GM10248 (cell line): ENCODE results near the gene FBRS.

Source experiments
- CTCF ChIA-PET: fragments of 300-600 bp; sonication (Branson Sonifier 250); formaldehyde crosslinking; extraction: SDS; loops from one replicate; lab custom pipeline; 2021; ENCODE audit warnings: antibody characterized with exemption; lab: Yijun Ruan, JAX
- POLR2A ChIA-PET: fragments of 350-650 bp; sonication (Branson Sonifier 250); formaldehyde crosslinking; extraction: SDS; loops from one replicate; lab custom pipeline; 2020; ENCODE audit warnings: antibody characterized with exemption; lab: Yijun Ruan, JAX
- DNase-seq: peaks from one replicate; pipeline ENCODE4 v3.0.0; 2012; ENCODE audit errors: extremely low spot score
- TF ChIP-seq, protein P1 (sequence below): IDR thresholded peaks from 2 replicates; pipeline ENCODE4 v1.5.1; 2012; ENCODE audit warnings: mild to moderate bottlenecking, low read depth; ENCODE audit errors: extremely low read depth, missing control alignments, control extremely low read depth

The FBRS gene

DNA sequence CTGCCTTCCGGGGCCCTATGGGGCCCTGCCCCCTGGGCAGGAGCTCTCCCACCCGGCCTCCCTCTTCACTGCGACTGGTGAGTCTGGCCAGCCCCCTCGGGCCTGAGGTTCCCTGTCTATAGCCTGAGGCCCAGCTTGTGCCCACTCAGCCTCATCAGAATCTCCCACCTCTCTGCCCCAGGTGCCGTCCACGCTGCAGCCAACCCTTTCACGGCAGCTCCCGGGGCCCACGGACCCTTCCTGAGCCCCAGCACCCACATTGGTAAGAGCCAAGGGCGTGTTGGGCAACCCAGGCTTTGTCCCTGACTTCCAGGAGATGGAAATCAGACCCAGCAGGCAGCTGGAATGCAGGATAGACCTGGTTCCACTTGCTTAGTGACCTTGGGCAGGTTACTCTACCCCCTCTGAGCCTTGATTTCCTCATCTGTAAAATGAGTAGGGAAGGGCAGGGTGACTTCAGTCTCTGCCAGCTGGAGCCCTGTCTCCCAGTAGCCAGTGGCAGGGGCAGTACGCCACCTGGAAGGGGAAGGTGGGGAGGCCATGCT is 9.2 kb downstream of the FBRS start:
- CTCF ChIA-PET, result interaction anchor here (1.5 kb wide), 1 partner anchor 9 kb away, joined by 6 read pairs; the partner anchor contains the start of gene FBRS
- no peak for DNase-seq
- TF ChIP-seq, protein P1, sequence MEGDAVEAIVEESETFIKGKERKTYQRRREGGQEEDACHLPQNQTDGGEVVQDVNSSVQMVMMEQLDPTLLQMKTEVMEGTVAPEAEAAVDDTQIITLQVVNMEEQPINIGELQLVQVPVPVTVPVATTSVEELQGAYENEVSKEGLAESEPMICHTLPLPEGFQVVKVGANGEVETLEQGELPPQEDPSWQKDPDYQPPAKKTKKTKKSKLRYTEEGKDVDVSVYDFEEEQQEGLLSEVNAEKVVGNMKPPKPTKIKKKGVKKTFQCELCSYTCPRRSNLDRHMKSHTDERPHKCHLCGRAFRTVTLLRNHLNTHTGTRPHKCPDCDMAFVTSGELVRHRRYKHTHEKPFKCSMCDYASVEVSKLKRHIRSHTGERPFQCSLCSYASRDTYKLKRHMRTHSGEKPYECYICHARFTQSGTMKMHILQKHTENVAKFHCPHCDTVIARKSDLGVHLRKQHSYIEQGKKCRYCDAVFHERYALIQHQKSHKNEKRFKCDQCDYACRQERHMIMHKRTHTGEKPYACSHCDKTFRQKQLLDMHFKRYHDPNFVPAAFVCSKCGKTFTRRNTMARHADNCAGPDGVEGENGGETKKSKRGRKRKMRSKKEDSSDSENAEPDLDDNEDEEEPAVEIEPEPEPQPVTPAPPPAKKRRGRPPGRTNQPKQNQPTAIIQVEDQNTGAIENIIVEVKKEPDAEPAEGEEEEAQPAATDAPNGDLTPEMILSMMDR, result no peak
- POLR2A ChIA-PET, result interaction anchor here (0.6 kb wide), 1 partner anchor 201 kb away, joined by 5 read pairs; no protein-coding TSS in a partner anchor

DNA sequence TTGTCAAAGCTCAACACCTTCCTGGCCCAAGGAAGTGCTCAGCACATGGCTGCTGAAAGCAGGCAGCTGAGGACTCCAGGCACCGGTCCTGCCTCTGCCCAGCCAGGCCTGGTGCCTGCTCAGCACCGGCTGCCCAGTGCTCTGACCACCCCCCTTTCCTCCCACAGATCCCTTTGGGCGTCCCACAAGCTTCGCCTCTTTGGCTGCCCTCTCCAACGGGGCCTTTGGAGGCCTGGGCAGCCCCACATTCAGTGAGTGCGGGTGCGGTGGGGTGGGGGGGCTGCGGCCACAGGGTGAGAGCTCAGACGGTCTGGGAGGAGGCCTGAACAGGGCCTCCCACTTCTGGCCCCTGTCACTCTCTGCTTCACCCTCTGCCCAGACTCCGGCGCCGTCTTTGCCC is 10.2 kb downstream of the FBRS start:
- POLR2A ChIA-PET, result no interaction called here
- no peak for DNase-seq
- TF ChIP-seq, protein P1, result no peak
- CTCF ChIA-PET, result interaction anchor here (0.9 kb wide), 1 partner anchor 9 kb away, joined by 4 read pairs; no protein-coding TSS in a partner anchor

DNA sequence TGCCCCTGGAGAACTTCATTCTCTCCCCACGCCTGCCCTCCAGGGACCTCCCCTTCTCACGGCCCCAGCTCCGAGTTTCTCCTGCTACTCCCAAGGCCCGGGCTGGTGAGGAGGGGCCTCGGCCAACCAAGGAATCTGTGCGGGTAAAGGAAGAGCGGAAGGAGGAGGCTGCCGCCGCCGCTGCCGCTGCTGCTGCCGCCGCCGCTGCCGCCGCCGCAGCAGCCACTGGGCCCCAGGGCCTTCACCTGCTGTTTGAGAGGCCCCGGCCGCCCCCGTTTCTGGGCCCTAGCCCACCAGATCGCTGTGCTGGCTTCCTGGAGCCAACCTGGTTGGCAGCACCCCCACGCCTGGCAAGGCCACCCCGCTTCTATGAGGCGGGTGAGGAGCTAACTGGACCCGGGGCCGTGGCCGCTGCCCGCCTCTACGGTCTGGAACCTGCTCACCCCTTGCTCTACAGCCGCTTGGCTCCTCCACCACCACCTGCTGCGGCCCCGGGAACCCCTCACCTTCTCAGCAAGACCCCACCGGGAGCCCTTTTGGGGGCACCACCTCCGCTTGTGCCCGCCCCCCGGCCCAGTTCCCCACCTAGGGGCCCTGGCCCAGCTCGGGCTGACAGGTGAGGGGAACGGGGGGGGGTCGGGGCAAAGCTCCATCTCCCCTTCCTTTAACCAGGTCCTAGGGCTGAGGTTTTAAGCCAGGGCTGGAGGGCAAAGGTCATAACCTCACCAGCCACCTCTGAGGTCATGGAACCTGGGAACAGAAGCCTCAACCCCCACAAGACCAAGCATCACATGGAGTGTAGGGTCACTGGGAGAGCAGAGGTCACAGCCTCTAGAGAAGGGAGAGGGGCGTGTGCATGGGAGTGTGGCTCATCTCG is 11.0 kb downstream of the FBRS start:
- ChIA-PET CTCF (interaction anchor here (0.9 kb wide), 1 partner anchor 10 kb away, joined by 4 read pairs; no protein-coding TSS in a partner anchor), POLR2A (no interaction called here)
- DNase-seq, result no peak
- TF ChIP-seq, protein P1, result no peak

DNA sequence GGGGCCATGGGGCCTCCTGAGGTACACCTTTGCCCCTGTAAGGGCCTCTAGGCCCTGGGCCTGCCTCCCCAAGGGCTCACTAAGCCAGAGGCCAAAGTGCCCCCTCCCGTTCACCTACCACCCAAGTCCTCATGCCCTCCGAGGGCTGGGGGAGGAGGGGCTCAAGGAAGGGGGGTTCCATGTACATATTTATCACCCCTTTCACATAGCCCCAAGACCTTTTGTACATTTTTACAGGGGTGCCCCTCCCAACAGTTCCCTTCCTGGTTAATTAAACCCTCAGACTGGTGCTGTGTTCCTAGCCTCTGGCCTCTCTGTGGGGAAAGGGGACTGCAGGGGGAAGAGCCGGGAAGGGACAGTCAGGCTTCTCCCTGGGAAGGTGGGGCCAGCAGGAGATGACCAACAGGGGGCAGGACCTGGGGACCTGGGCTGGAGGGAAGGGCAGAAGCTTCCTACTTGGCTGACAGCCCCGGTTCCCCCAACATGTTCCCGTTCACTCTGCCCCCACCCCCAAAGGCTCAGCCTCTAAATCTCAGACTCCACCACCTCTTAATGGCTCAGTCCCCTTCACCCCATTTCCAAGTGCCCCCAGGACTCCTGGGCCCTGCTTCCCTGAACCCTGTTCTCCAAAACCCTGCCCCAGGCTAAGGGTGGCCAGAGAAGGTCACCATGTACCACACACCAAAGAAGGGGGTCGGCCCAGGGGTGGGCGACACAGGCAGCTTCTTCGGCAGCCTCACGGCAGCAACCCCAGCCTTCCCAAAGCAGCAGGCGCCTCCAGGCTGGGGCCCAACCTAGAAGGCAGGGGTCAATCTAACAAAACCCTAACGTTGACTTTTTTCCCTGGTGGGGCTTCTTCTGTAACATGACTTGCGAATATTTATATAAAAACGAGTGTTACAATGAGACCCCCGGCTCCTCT is 11.9 kb downstream of the FBRS start:
- ChIA-PET CTCF (no interaction called here), POLR2A (no interaction called here)
- no peak for DNase-seq
- TF ChIP-seq, protein P1, result peak; percentile 9

DNA sequence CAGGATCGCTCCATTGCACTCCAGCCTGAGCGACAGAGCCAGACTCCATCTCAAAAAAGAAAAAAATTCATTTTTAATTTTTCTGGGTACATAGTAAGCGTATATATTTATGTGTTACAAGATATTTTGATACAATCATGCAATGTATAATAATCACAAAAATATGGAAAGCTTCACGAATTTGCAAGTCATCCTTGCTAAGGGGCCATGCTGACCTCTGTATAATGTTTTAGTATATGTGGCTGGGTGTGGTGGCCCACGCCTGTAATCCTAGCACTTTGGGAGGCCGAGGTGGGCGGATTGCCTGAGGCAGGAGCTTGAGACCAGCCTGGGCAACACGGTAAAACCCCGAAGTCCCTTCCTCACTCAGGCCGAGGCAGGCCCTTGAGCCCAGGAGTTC is 16.9 kb downstream of the FBRS start:
- POLR2A ChIA-PET, result interaction anchor here (1.1 kb wide), 1 partner anchor 16 kb away, joined by 3 read pairs; no protein-coding TSS in a partner anchor
- TF ChIP-seq, protein P1, result no peak
- no peak for DNase-seq
- CTCF ChIA-PET, result interaction anchor here (0.8 to 2.4 kb wide), 5 partner anchors 16 to 46 kb away, joined by 3 to 12 read pairs (median 6); no protein-coding TSS in a partner anchor
